HuH-7 (cell line): ENCODE measurements around the gene NXPH2.

Source experiments
- DNase-seq: peaks from one replicate; pipeline ENCODE4 v3.0.0; 2011; ENCODE audit warnings: low spot score

The NXPH2 gene

DNA sequence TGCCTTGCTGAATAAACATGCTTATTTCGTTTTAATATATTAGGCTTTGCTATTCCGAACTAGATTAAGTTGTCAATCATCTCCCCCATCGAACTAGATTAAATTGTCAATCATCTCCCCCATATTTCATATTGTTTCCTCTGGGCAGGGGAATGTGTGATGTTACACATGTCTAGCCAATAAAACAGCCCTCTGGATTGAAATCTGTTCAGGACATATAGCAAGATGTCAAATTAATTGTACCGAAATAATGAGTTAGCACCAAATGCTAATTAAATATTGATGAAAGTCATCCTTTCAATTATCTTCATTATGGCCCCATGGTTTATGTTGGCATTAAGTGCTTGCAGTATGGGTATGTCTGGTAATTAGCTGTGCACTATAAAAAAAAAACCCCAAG lies 143.1 kb downstream of the NXPH2 start:
- no peak for DNase-seq

- DNase-seq, result no peak
Observed at GRCh38 chr2:138633049-138633448, 147.1 kb downstream of the NXPH2 start.

DNA sequence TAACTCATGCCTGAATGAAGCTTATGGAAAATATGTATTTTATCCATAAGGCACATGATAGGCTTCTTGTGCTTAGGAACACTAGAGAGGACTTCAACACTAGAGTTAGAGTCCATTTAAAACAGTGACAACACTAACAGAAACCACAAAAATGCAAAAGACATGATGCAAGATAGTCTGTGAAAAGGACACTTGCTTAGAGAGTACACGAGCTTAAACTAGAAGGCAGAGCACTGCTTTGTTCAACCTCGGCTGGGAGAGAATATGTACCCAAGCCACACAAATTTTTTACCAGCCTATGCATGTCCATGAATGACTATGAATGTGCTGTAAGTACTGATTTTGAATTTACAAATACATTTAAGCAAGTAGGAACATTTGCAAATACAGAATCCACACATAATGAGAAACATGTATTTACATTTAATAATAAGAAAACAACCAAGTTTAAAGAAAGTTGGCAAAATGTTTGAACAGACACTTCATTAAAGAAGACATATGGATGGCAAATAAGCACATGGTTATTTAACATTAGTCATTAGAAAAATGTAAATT lies 148.0 kb downstream of the NXPH2 start:
- DNase-seq, result no peak

DNA sequence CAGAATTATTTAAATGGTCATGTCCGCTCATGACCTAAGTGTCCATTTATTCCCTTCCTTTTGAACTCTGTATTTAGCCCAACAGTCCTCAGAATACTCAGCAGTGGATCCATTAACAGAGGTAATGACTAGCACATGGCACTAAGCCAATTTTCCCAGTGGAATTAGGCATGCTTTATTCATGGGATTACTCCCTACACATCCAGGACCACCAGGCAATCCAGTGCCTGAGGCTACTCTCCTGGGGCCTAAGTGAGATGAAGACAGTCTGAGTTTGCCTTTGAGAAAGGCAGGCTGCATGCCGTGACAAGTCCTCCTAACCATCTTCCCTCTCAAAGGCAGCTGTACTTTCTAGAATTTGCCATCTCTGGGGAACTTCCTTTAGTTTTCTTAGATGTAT lies 150.0 kb downstream of the NXPH2 start:
- no peak for DNase-seq

DNA sequence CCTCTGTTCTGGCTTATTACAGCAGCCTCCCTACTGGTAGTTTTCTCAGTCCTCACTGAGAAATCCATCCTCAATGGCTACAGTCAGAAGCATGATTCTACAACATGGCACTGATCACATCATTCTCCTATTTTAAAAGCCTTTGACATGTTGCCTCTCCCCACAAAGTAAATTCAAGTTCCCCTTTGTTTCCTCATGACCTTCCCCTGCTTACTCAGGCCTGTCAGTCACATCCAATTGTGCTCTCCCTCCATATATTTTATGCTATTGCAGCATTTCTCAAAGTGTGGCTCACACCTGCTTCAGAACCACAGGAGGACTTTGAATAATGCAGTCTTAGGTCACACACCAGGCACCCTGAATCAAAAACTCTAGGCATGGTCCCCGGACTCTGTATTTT lies 154.0 kb downstream of the NXPH2 start:
- DNase-seq, result no peak

DNA sequence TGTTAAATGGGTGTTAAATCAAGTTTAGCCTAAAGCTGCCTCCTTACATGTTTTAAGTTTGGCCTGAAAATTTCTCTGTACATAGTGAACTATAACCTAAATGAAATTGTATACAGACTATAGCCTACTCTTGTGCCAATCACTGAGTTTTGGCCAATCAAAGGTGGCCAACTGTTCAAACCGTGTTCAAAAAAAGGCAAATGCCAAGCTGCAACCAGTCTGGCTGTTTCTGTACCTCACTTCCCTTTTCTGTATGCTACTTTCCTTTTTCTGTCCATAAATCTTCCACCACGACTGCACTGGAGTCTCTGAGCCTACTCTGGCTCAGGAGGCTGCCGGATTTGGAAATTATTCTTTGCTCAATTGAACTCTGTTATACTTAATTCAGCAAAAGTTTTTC lies 157.6 kb downstream of the NXPH2 start:
- DNase-seq, result no peak

DNA sequence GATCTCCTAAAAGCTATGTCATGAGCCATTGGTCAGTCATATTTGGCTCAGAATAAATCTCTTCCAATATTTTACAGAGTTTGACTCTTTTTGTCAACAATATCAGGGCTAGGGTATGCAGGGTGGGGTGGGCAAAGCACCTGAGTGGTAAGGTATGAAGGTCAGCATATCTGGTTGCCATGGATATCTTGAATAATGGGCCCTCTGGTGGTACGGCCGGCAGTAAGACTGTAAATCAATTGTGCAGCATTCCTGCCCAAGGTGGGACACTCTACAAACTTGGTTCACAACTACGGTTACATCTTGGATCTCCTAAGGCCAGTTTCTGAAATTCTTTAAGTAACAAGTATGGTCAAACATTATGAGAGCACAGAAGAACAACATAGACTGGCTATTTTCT lies 159.1 kb downstream of the NXPH2 start:
- DNase-seq, result peak; percentile 18

GRCh38 chr2:138620431-138620830 lies 159.8 kb downstream of the NXPH2 start:
- no peak for DNase-seq
